NB4 (cell line): Measurements from ENCODE around the gene ZNF69.
"Not testable (repeated sequence)": the region's sequence is repeated elsewhere in the genome, so short reads cannot be mapped to it uniquely, and the experiment has no call there.

ENCODE experiments used
- CTCF ChIP-seq: IDR thresholded peaks from one replicate; pipeline ENCODE4 v1.5.1; 2012; ENCODE audit warnings: low read depth, low read length
- MAX ChIP-seq: IDR thresholded peaks from 2 replicates; pipeline ENCODE4 v1.6.1; 2011; ENCODE audit warnings: low read depth, low read length
- MYC ChIP-seq: IDR thresholded peaks from 2 replicates; pipeline ENCODE4 v1.6.1; 2011; ENCODE audit warnings: low read depth, low read length
- POLR2A ChIP-seq: IDR thresholded peaks from 2 replicates; pipeline ENCODE4 v1.6.1; 2011; ENCODE audit warnings: mild to moderate bottlenecking; ENCODE audit not compliant: insufficient read length; ENCODE audit errors: extremely low read depth

- TF ChIP-seq MYC, CTCF, POLR2A, MAX: not testable (repeated sequence)
These were observed 50.8 kb downstream of the ZNF69 start for GRCh38 chr19:11938383-11938782.
